GM18508 (cell line): ENCODE results near the gene MAB21L4.
"Not testable (repeated sequence)": the region's sequence is repeated elsewhere in the genome, so short reads cannot be mapped to it uniquely, and the experiment has no call there.

Experiments
- ATAC-seq: cut with Tn5 transposase; IDR thresholded peaks from one replicate; pipeline ENCODE4 v1.9.1; 2021; ENCODE audit warnings: moderate number of reproducible peaks; ENCODE audit not compliant: insufficient read depth, unreplicated experiment

The MAB21L4 gene

DNA sequence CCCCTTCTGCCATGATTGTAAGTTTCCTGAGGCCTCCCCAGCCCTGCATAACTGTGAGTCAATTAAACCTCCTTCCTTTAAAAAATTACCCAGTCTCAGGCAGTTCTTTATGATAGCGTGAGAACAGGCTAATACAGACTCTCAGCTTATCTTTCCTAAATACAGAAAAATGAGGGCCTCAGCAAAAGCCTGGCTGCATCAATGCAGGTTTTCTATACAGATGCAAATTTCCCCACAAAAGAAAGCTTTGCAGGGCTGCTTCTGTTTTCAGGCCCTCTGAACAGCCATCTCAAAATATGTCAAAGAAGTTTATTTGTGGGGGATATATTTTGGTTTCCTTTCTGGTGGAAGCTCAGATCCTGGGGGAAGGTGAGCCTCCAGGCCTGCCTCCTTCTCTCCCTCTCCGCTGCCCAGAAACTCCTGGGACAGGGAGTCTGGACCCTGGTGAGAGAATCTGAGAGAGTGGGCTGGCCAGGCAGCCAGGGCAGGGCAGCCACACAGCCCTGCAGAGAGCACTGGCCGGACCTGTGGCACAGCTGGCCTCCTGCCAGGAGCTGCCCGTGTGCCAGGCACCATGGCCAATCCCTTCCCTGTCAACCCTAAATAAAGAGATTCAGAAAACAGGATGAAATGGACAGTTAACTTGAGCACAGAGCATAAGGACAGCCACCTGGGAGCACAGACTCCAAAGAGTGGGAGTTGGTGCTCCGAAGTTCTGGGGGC lies 48.9 kb downstream of the MAB21L4 start:
- no peak for ATAC-seq

DNA sequence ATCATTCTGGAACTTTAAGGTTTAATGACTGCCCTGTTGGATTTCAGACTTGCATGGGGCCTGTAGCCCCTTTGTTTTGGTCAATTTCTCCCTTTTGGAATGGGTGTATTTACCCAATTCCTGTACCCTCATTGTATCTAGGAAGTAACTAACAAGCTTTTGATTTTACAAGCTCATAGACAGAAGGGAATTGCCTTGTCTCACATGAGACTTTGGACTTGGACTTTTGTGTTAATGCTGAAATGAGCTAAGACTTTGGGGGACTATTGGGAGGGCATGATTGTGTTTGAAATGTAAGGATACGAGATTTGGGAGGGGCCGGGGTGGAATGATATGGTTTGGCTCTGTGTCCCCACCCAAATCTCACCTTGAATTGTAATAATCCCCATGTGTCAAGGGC lies 49.6 kb downstream of the MAB21L4 start:
- ATAC-seq = not testable (repeated sequence)

DNA sequence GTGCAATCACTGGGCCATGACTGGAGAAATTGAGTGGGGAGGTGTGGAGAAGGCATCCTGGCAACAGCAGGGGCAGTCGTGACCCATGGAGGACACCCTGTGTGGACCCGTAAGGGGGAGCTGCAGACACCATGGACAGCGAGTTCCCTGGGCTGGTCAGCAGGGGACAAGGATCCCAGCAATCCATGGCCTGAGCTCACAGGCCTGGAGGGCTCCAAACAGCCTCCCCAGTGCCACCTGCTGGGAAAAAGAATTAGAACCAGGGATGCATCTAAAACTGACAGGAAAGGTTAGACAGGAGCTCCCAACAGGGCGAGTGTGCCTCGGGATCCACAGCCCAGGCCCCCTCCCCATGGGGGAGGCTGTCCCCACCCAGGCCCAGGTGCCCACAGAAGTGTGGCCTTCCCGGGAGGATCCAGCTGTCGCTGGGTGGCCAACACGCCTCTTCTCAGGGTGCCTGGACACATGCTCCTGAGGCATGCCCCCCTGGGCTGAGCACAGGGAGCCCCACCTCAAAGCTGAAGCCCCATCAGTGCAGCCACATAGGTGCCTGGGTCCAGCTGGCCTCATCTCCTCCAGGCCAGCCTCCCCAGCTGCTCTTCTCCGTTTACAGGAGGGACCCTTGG lies 55.4 kb downstream of the MAB21L4 start:
- ATAC-seq = no peak

DNA sequence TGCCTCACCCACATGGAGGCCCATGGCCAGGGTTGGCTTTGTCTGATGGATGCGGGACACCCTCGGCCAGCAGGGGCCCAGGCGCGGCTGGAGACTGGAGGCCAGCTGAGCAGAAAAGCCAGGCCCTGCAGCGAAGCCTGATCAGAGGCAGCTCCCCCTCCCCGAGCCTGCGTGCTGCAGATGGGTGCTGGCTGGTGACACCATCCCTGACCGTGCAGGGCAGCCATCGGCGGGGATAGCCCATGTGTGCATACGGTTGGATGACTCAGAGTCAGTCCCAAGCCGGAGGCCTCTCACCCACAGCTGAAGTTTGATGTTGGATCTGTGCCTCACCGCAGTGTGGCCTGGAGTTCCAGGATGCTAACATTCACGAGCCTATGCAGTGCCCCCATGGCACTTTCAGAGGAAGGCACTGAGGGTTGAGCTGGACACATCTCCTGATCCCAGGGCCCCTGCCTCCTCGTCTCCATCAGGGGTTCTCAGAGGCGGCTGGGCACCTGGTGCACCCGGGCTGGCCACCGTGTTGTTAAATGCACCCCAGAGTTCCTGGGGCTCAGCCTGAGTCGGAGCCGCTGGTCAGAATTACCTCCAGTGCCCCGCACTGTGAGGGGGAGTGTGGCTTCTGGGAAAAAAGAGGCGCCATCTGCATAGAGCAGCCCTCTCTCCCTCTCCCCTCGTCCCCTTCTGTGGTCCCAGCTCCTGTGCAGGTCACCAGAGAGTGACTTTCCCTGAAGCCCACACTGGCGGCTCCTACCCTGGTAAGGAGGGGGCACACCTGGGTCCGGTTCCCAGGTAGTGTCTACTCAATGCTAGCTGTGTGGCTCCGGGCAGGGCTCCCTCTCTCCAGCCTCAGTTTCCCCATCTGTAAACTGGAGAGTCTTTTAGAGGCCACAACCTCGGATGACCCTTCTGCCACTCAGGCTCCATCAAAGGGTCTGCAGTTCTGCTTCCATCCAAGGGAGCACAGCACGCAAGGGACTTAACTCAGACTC lies 56.5 kb downstream of the MAB21L4 start:
- ATAC-seq = no peak

DNA sequence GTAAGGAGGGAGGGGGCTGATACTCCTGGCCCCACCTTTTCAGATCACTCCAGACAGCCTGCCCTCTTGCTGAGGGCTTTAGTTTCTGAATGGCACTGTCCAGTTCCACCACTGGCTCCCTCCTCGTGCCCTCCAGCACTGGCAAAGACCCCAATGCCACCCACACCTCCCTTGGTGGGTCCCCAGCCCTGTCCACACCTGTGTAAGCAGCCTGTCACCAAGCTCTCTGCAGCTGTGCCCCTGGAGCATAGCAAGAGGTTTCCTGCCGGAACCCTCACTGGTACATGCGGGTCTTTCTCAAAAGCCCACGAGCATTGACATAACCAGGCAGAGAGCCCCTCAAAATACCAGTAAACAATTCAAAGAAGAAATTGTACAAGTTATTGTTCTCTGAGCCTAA lies 58.3 kb downstream of the MAB21L4 start:
- no peak for ATAC-seq

DNA sequence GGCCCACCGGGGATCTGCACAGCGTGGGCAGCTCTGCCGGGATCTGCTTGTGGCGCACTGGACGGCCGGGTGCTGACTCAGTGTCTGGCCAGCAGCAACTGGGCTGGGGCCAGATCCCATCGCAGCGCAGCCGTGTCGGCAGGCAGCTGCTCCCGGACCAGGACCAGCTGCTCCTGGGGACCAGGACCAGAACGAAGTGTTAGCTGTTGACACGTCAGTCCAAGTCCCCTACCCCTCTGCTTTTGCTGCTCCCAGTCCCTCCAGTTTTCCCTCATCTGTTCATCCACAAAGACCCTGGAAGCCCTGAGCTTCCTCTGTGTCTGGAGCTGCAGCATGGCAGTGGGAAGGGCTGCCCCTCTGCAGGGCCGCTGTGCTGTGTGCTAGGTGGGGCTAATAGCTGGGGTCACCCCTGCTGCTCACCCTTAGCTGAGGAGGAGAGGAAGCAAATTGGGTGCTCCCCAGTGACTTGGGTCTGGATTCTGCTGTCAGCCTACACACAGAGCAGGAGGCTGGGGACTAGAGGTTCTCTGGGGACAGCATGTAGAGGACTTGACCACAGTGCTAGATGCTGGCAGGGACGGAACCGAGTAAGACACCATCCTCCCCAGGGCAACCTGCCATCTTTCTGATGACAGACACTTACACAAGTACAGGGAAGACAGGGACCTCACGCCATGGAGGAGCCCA lies 59.0 kb downstream of the MAB21L4 start:
- ATAC-seq = no peak
